K562 (cell line): ENCODE measurements around the gene B4GALT1. TPM values are rescaled to one million over a fixed set of nuclear protein-coding genes. Genes with fewer than 3 reads are reported as not detected.
A peak's percentile ranks its signal among the peaks of the same experiment; 100 is the strongest.

Source experiments
- ATAC-seq: fragments of 200-7000 bp; cut with Tn5 transposase; 3 replicates; pipeline ENCODE4 v1.9.1; 2020; ENCODE audit warnings: moderate library complexity
- BruUV-seq: library from RNA; stranded (reverse); fragments of 400-500 nt; replicated peaks from 2 replicates; lab custom pipeline; 2021; lab: Mats Ljungman, UMichigan
- CTCF ChIA-PET: fragments of 300-600 bp; formaldehyde crosslinking; extraction: SDS; loops from one replicate; lab custom pipeline; 2021; ENCODE audit warnings: low intra/inter-chr PET ratio; lab: Yijun Ruan, JAX
- POLR2A ChIA-PET: fragments of 300-600, 350-650 bp; sonication (Branson Sonifier 250); formaldehyde crosslinking; extraction: SDS; loops from one replicate; lab custom pipeline; 2021; ENCODE audit warnings: antibody characterized with exemption, inconsistent platforms; lab: Yijun Ruan, JAX
- DNase-seq, 4 experiments: peaks; one replicate each; pipeline versions ENCODE4 v3.0.0 to v3.0.0-alpha.2; 2011 to 2018; ENCODE audit warnings: low spot score in 3 of 4, mixed read lengths in 3 of 4; ENCODE audit errors: extremely low read depth in 1 of 4
- FAIRE-seq: peaks from 2 replicates; lab custom pipeline; 2011; peaks lifted over from hg19 to GRCh38; lab: Jason Lieb, UNC
- H2AFZ ChIP-seq: 2 replicates; pipeline ENCODE4 v1.6.0; 2011; ENCODE audit warnings: low read depth, low read length, control low read depth, inconsistent platforms
- H3K27ac ChIP-seq: fragments of 200-600 bp; 3 replicates; pipeline ENCODE4 v1.8.0; 2011; ENCODE audit warnings: low read depth, mild to moderate bottlenecking, control low read depth, inconsistent platforms, low read length, moderate library complexity, mixed read lengths; ENCODE audit errors: extremely low read depth
- H3K27me3 ChIP-seq, 2 experiments: fragments of 300-600 bp in 1 of 2; 2 replicates in 1 of 2; 3 replicates in 1 of 2; pipeline versions ENCODE4 v1.6.0 to v1.8.0; 2011; ENCODE audit warnings: inconsistent platforms in 2 of 2, low read length in 2 of 2, mild to moderate bottlenecking in 1 of 2, mixed read lengths in 1 of 2, moderate library complexity in 1 of 2; ENCODE audit not compliant: control insufficient read depth in 2 of 2, insufficient read depth in 2 of 2
- H3K36me3 ChIP-seq: fragments of 300-600 bp; 3 replicates; pipeline ENCODE4 v1.8.0; 2011; ENCODE audit warnings: mild to moderate bottlenecking, low read length, inconsistent platforms; ENCODE audit not compliant: control insufficient read depth, insufficient read depth
- H3K4me1 ChIP-seq, 2 experiments: fragments of 200-600 bp in 1 of 2; replicated peaks in 1 of 2; 2 replicates in 1 of 2; 3 replicates in 1 of 2; pipeline versions ENCODE4 v1.5.1 to v1.8.0; 2011; ENCODE audit warnings: inconsistent platforms in 2 of 2, low read length in 2 of 2, mild to moderate bottlenecking in 1 of 2, mixed read lengths in 1 of 2, moderate library complexity in 1 of 2; ENCODE audit not compliant: control insufficient read depth in 2 of 2, insufficient read depth in 2 of 2
- H3K4me2 ChIP-seq: 2 replicates; pipeline ENCODE4 v1.6.1; 2011; ENCODE audit warnings: low read length, control low read depth, inconsistent platforms, mixed read lengths; ENCODE audit not compliant: insufficient read depth
- H3K4me3 ChIP-seq: fragments of 200-600 bp; sonication (generic), shearing (Covaris generic); 2 replicates; pipeline ENCODE4 v1.5.1; 2016; ENCODE audit warnings: control low read depth, inconsistent platforms
- H3K79me2 ChIP-seq: fragments of 200-600 bp; 3 replicates; pipeline ENCODE4 v1.8.0; 2011; ENCODE audit warnings: low read length, inconsistent platforms; ENCODE audit not compliant: control insufficient read depth, insufficient read depth
- H3K9ac ChIP-seq, 2 experiments: 2 replicates each; pipeline versions ENCODE4 v1.6.0 to v1.6.1; 2011; ENCODE audit warnings: low read depth in 2 of 2, low read length in 2 of 2, control low read depth in 1 of 2, inconsistent platforms in 1 of 2, mild to moderate bottlenecking in 1 of 2, mixed read lengths in 1 of 2; ENCODE audit not compliant: insufficient read depth in 1 of 2
- H3K9me1 ChIP-seq: one replicate; pipeline ENCODE4 v1.6.0; 2011; ENCODE audit warnings: inconsistent platforms, mild to moderate bottlenecking, low read length, moderate library complexity; ENCODE audit not compliant: control insufficient read depth, insufficient read depth
- H3K9me3 ChIP-seq: replicated peaks from 2 replicates; pipeline ENCODE4 v1.5.1; 2011; ENCODE audit warnings: low read depth, low read length, inconsistent platforms; ENCODE audit not compliant: control insufficient read depth, insufficient read depth
- H4K20me1 ChIP-seq: replicated peaks from 2 replicates; pipeline ENCODE4 v1.6.1; 2011; ENCODE audit warnings: low read length, inconsistent platforms, mixed read lengths; ENCODE audit not compliant: control insufficient read depth, insufficient read depth
- HCFC1 ChIP-seq: IDR thresholded peaks from 2 replicates; pipeline ENCODE4 v1.6.1; 2012; ENCODE audit warnings: low read depth, low read length, improper control_type of control experiment
- PCBP2 ChIP-seq: fragments of 200-400 bp; formaldehyde crosslinking; IDR thresholded peaks from 2 replicates; pipeline ENCODE4 v1.6.1; 2018; ENCODE audit warnings: low read length, low read depth, mild to moderate bottlenecking, moderate library complexity; ENCODE audit not compliant: poor library complexity, severe bottlenecking
- PML ChIP-seq: IDR thresholded peaks from 2 replicates; pipeline ENCODE4 v1.6.1; 2012; ENCODE audit warnings: low read length, inconsistent platforms
- TCF3 ChIP-seq: sonication (generic); formaldehyde crosslinking; IDR thresholded peaks from 2 replicates; pipeline ENCODE4 v1.4.0; 2020; ENCODE audit warnings: mild to moderate bottlenecking, missing genetic modification reagents
- TRIM24 ChIP-seq, 2 experiments: fragments of 450-650 bp; IDR thresholded peaks; 2 replicates each; pipeline ENCODE4 v1.6.1; 2016
- ZNF584 ChIP-seq: fragments of 200-800 bp; sonication (Bioruptor generic); IDR thresholded peaks from 2 replicates; pipeline ENCODE4 v1.6.1; 2016; ENCODE audit warnings: low read depth, mild to moderate bottlenecking, missing genetic modification characterization, missing compliant biosample characterization
- ZNF717 ChIP-seq: fragments of 250-450 bp; sonication (Bioruptor Pico); IDR thresholded peaks from 2 replicates; pipeline ENCODE4 v1.5.0; 2021
- WGBS: fragments of 100-300 bp; shearing (Covaris generic); methylation state at CpG from one replicate; pipeline ENCODE4 v1.1.6; 2016; ENCODE audit warnings: low coverage, mixed read lengths; ENCODE audit not compliant: insufficient coverage; ENCODE audit errors: missing lambda C conversion rate; 5-methylcytosine and 5-hydroxymethylcytosine counted together
- in situ Hi-C: fragments of 300-500 bp; cut with MboI; formaldehyde crosslinking; loops from 4 replicates; pipeline ENCODE4 v1.15.0; 2018; ENCODE audit warnings: inconsistent platforms, mixed read lengths
- intact Hi-C: fragments of 100-400 bp; cut with micrococcal nuclease; formaldehyde crosslinking; loops from 2 replicates; pipeline ENCODE4 v1.14.2; 2022
- polyA plus RNA-seq, 8 experiments: library from polyadenylated mRNA; depleted of rRNA in 4 of 8; stranded (reverse) in 5 of 8; unstranded in 3 of 8; fragments of >200 nt; fragmentation: Nextera tagmentation in 2 of 8; fragmentation: Illumina TruSeq in 1 of 8; extraction: Ambion mirVana in 2 of 8; extraction: Trizol in 1 of 8; gene quantifications; 2 replicates each; pipeline versions ENCODE4 v1.2.1 to v1.2.3, GENCODE V29; 2011 to 2014; ENCODE audit warnings: inconsistent platforms in 1 of 8, missing spikeins in 1 of 8
- total RNA-seq, 7 experiments: library from RNA; depleted of rRNA in 6 of 7; stranded (reverse); fragments of >200 nt in 6 of 7; fragmentation: Illumina TruSeq in 2 of 7; extraction: Trizol in 2 of 7; gene quantifications; 2 replicates each; pipeline versions ENCODE4 v1.2.1 to v1.2.3, GENCODE V29; 2011 to 2021; ENCODE audit warnings: low replicate concordance in 1 of 7

The B4GALT1 gene
- total and polyA plus RNA-seq, 9 of the 15 experiments (the other 6 are each of a cell fraction or from before 2014, with no cell fraction given): 4.1 to 26.8 (median 7.1) TPM

DNA sequence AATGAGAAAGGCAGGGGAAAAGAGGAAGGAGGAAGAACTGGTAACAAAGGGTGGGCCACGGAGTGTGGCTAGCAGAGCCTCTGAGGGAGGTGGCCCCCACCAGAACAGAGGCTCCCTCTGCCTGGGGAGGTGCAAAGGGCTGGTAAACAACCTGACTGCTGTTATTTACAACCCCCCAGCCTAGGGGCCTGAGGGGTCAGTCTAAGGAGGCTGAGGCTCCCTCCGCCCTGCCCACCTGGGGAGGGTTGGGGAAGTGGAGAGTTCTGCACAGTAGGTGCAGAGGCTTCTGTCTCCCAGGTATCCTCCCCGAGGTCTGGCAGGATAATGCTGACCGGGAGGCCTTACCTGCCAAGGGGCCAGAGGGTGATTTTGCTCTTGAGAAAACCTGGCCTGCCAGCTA lies 55.0 kb downstream of the B4GALT1 start:
- H3K9me1 ChIP-seq: no peaks in the 10 kb centered on the region
- no peak overlapping the region for H3K4me2 ChIP-seq
- no peaks in the 10 kb centered on the region for H3K79me2 ChIP-seq
- H2AFZ ChIP-seq: no peak overlapping the region
- ChIA-PET CTCF (no interaction called here), POLR2A (interaction anchor here (1.1 kb wide), 1 partner anchor 80 kb away, joined by 3 read pairs; no protein-coding TSS in a partner anchor)
- peaks cover 32% of the 10 kb centered on the region; the same call in 2 of the 3 replicates for H3K36me3 ChIP-seq
- in situ Hi-C loops (no loop called here), intact Hi-C loops (no loop called here)
- WGBS: 92% methylated on average over 2 of the region's 4 CpGs
- 0 out of 4 replicates have a peak overlapping the region, but pooled peaks of 1 of the 2 experiments have one; percentile 31 for H3K9ac ChIP-seq
- H3K27ac ChIP-seq: no peak overlapping the region
- no peak overlapping the region for H3K4me3 ChIP-seq
- H3K27me3 ChIP-seq: no peaks in the 10 kb centered on the region
- no peaks in the 10 kb centered on the region for H3K9me3 ChIP-seq
- DNase-seq (no peak), FAIRE-seq (no peak), ATAC-seq (no peak)
- TF ChIP-seq PML: no peak
- TF ChIP-seq TRIM24 (IDR thresholded peaks at IDR 0.05): no peak
- TF ChIP-seq TCF3 (CRISPR knock-in tag): no peak
- BruUV-seq: TSS peak; percentile 24
- peaks cover 3 to 4% of the 10 kb centered on the region in 2 experiments; a peak in 2 of 5 replicates for H3K4me1 ChIP-seq
- no peaks in the 10 kb centered on the region; the same call in 1 of the 2 replicates for H4K20me1 ChIP-seq

DNA sequence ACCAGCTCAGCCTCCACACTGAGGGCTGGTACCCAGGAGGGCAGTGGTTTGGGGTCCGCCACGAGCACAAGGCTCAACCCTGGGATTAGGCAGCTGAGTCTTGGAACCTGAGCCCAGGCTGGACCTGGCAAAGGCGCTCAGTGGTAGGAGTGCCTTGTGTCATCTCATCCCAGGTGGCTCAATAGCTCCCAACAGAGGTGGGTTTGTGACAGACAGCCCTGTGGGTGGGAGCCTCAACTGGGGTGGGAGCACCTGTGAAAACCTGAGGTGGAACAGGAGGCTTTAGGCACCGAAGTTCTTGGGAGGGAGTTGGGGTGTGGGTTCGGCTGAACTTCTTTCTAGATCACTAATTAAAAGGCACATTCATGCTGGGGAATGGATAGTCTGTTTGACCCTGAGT lies 55.5 kb downstream of the B4GALT1 start:
- CTCF ChIA-PET: no interaction called here

More for the DNA sequence above, 55.5 kb downstream of the B4GALT1 start:
- DNase-seq: no peak
- Histone ChIP-seq H3K9me1 (no peaks in the 10 kb centered on the region), H3K79me2 (no peaks in the 10 kb centered on the region), H3K27me3 (no peaks in the 10 kb centered on the region), H3K4me3 (no peak overlapping the region), H3K9ac (no peak overlapping the region), H3K4me2 (no peak overlapping the region), H3K27ac (no peak overlapping the region)
- in situ Hi-C loops (no loop called here), intact Hi-C loops (no loop called here)
- no TSS peak for BruUV-seq
- no peak for ATAC-seq
- FAIRE-seq: no peak
- TF ChIP-seq HCFC1: no peak
- no peak for TF ChIP-seq ZNF584 (CRISPR knock-in tag)
- TF ChIP-seq PCBP2: no peak
- TF ChIP-seq ZNF717 (CRISPR knock-in tag): no peak
- TF ChIP-seq, all 486 proteins: peak for 0
- Histone ChIP-seq H4K20me1 (no peaks in the 10 kb centered on the region; the same call in 1 of the 2 replicates), H2AFZ (no peak overlapping the region), H3K36me3 (peaks cover 32% of the 10 kb centered on the region; the same call in 2 of the 3 replicates), H3K9me3 (no peaks in the 10 kb centered on the region), H3K4me1 (peaks cover 3 to 6% of the 10 kb centered on the region in 2 experiments; a peak in 2 of 5 replicates)
- WGBS: 80% methylated on average over 2 of the region's 5 CpGs
- POLR2A ChIA-PET: interaction anchor here (1.1 kb wide), 1 partner anchor 80 kb away, joined by 3 read pairs; no protein-coding TSS in a partner anchor
